ENCODE measurements around the gene WDR59.
"Not testable (repeated sequence)": the region's sequence is repeated elsewhere in the genome, so short reads cannot be mapped to it uniquely, and the experiment has no call there.

The WDR59 gene

DNA sequence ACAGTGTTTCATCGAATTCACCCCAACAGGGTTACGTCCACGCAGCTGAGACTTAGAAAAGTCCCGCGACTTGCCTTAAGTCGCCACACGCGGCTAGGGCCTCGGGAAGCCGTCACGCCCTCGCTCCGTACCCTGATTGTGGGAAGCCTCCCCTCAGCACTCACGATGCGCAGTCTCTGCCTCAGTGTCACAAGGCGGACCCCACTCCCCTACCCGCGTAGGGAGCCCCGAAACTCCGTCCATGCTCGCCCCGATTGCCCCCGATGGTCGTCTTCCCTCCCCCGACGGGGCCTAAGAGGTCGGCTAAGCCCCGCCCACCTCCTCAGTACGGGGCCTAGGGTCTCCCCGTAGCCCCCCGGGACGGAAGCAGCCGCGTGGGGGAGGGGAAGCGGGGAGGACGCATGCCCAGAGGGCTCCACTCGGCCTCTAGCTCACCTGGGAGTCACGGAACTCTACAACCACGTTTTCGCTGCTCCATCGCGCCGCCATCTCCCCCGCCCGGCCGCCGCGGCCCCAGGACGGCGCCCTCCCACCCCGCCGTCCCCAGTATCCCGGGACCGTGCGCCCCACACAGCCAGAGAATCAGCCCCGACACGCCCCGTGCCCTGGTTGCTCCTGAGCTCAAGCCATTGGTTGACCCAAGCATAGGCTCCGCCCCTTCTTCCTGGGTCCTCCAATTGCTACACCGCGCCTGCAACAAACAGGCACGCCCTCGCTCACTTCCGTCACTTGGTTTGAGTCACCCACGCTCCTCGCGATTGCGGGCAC, at the start of gene WDR59:
Gene WDR59 (minus strand): TSS at position 595 of the 768 bp plus-strand sequence. CDS start 106 bp downstream, at position 489.
- peak; percentile 99 for DNase-seq

GRCh38 chr16:75032655-75033054, 47.7 kb upstream of the WDR59 start:
- DNase-seq = no peak

- peak; percentile 85 for DNase-seq
Observed at GRCh38 chr16:75029854-75030253, 44.9 kb upstream of the WDR59 start.

- DNase-seq = no peak
Observed at GRCh38 chr16:75028544-75029135, 43.7 kb upstream of the WDR59 start.

- peak; percentile 42 for DNase-seq
Observed at GRCh38 chr16:75027520-75028300, 42.8 kb upstream of the WDR59 start.

- no peak for DNase-seq
Observed at GRCh38 chr16:75026892-75027391, 42.0 kb upstream of the WDR59 start.

- peak; percentile 91 for DNase-seq
Observed at GRCh38 chr16:75026239-75026891, 41.4 kb upstream of the WDR59 start.

- DNase-seq = peak; percentile 76
Observed at GRCh38 chr16:75025761-75026160, 40.8 kb upstream of the WDR59 start.

GRCh38 chr16:75024594-75024993, 39.7 kb upstream of the WDR59 start:
- no peak for DNase-seq

DNA sequence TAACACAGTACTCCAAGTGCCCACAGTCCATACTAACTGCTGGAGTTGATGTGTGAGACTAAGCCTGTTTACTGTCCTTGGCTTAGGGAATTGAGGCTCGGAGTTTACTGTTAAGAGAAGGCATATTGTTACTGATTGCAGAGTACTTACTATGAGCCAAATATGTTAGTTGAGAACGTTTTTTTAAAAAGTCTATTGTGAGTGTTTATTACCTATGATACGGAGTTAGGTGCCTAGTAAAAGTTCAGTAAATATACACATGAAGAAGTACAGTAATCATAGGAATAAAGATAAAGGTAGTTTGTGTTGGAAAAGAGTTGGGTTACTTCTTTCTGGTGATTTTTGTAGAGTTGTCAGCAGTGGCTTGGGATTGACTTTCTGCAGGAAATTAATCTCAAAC, 39.3 kb upstream of the WDR59 start:
- no peak for DNase-seq

GRCh38 chr16:75023009-75023408, 38.1 kb upstream of the WDR59 start:
- DNase-seq = peak; percentile 66

GRCh38 chr16:75022567-75022966, 37.6 kb upstream of the WDR59 start:
- no peak for DNase-seq

GRCh38 chr16:75021410-75021809, 36.5 kb upstream of the WDR59 start:
- DNase-seq = no peak

DNA sequence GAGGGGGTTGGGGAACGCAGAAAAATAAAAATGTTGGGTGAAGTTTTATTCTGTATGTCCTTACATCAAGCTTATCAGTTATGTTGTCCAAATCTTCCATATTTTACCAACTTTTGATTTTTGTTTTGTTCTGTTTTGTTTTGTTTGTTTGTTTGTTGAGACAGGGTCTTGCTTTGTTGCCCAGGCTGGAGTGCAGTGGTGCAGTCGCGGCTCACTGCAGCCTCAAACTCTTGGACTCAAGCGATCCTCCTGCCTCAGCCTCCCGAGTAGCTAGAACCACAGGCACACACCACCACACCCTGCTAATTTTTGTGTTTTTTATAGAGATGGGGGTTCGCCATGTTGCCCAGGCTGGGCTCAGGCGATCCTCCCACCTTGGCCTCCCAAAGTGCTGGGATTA, 34.7 kb upstream of the WDR59 start:
- DNase-seq = no peak

- no peak for DNase-seq
Observed at GRCh38 chr16:75019007-75019406, 34.1 kb upstream of the WDR59 start.

- no peak for DNase-seq
Observed at GRCh38 chr16:75017670-75018525, 33.0 kb upstream of the WDR59 start.

GRCh38 chr16:75016451-75017081, 31.6 kb upstream of the WDR59 start:
- not testable (repeated sequence) for DNase-seq

DNA sequence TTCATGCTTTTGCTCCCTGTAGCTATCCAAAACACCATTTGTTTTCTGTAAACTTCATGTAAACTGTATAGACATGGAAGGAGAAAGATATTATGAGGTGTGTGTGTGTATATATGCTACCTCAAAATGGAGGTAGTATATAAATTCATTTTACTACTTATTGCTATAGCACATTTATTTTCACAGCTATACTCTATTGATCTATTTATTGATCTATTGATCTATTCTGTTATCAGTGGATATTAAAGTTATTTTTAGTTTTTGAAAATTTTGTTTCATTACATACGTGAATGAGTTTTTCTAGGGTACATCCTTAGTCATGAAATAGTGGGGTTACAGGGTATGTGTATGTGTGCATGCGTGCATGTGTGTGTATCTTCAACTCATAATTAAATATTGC, 29.4 kb upstream of the WDR59 start:
- DNase-seq = no peak

DNA sequence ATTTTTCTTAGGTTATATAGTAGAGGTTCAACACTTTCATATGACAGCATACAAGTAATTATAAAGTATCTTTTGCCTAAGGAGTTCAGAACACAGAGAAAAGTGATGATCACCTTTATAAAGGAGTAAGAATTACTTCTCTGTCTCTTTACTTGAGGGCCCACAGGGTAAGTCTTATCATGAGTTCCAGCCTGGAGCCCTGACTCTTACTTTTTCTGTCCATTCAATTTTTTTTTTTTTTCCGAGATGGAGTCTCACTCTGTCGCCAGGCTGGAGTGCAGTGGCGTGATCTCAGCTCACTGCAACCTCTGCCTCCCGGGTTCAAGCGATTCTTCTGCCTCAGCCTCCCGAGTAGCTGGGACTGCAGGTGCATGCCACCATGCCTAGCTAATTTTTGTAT, 28.2 kb upstream of the WDR59 start:
- DNase-seq = not testable (repeated sequence)

GRCh38 chr16:75012380-75013081, 27.6 kb upstream of the WDR59 start:
- no peak for DNase-seq
